Activated T-helper 1 cell treated with Interleukin-2 at 50 U/mL for 16 hours (primary cell): ENCODE data around the gene RAPSN.

Source experiments
- DNase-seq: peaks from one replicate; pipeline ENCODE4 v3.0.0-alpha.2; 2020; ENCODE audit warnings: low read depth

The RAPSN gene

GRCh38 chr11:47448566-47449427 lies at the start of gene RAPSN:
TSS of gene RAPSN (minus strand) at chr11:47449136. CDS start at chr11:47448964, 172 bp downstream.
- DNase-seq: no peak

GRCh38 chr11:47498149-47498548 lies 49.2 kb upstream of the RAPSN start:
- no peak for DNase-seq

- DNase-seq: no peak
Observed at GRCh38 chr11:47496808-47497207, 47.9 kb upstream of the RAPSN start.

GRCh38 chr11:47495856-47496217 lies 46.9 kb upstream of the RAPSN start:
- no peak for DNase-seq

GRCh38 chr11:47495011-47495855 lies 46.3 kb upstream of the RAPSN start:
- DNase-seq: no peak

GRCh38 chr11:47489395-47489755 lies 40.4 kb upstream of the RAPSN start:
- no peak for DNase-seq

GRCh38 chr11:47488674-47489394 lies 39.9 kb upstream of the RAPSN start:
- no peak for DNase-seq

GRCh38 chr11:47488111-47488510 lies 39.2 kb upstream of the RAPSN start:
- DNase-seq: no peak

GRCh38 chr11:47487421-47487820 lies 38.5 kb upstream of the RAPSN start:
- DNase-seq: no peak

GRCh38 chr11:47485107-47485506 lies 36.2 kb upstream of the RAPSN start:
- no peak for DNase-seq

GRCh38 chr11:47483457-47483856 lies 34.5 kb upstream of the RAPSN start:
- no peak for DNase-seq

GRCh38 chr11:47480762-47481161 lies 31.8 kb upstream of the RAPSN start:
- no peak for DNase-seq

GRCh38 chr11:47478651-47479329 lies 29.9 kb upstream of the RAPSN start:
- DNase-seq: no peak

GRCh38 chr11:47477753-47478152 lies 28.8 kb upstream of the RAPSN start:
- DNase-seq: no peak

GRCh38 chr11:47477323-47477722 lies 28.4 kb upstream of the RAPSN start:
- DNase-seq: no peak

- no peak for DNase-seq
Observed at GRCh38 chr11:47470671-47471070, 21.7 kb upstream of the RAPSN start.

GRCh38 chr11:47469361-47470179 lies 20.6 kb upstream of the RAPSN start:
- DNase-seq: no peak

GRCh38 chr11:47468598-47469214 lies 19.8 kb upstream of the RAPSN start:
- no peak for DNase-seq

GRCh38 chr11:47467357-47467756 lies 18.4 kb upstream of the RAPSN start:
- no peak for DNase-seq

GRCh38 chr11:47466701-47467250 lies 17.8 kb upstream of the RAPSN start:
- no peak for DNase-seq
